ENCODE measurements around the gene ACTN3. TPM values are rescaled to one million over a fixed set of nuclear protein-coding genes. Genes with fewer than 3 reads are reported as not detected.
"Not testable (repeated sequence)": the region's sequence is repeated elsewhere in the genome, so short reads cannot be mapped to it uniquely, and the experiment has no call there.

The ACTN3 gene
- total RNA-seq, 2 experiments from 2014 or later = 0.27 TPM; not detected in 1

DNA sequence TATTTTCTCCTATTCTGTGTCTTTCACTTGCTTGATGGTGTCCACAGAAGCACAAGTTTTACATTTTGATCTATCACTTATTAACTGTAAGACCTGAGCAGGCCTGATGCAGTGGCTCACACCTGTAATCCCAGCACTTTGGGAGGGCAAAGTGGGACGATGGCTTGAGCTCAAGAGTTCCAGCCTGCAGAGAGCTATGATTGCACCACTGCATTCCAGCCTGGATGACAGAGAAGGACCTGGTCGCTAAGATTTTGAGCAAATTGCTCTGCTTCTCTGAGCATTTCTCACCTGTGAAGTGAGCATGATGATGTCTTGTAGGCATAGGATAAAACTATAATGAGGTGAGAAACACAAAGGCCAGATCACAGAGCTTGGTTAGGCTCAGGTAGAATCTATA is 39.4 kb downstream of the ACTN3 start:
- intact Hi-C loops (cut with micrococcal nuclease; ENCODE audit: unreplicated experiment) = no loop called here
- Histone ChIP-seq H3K36me3 (ENCODE audit: insufficient read depth, low read length) (no peaks in the 10 kb centered on the region), H3K4me3 (ENCODE audit: low read depth, low read length, poor library complexity, severe bottlenecking) (no peak overlapping the region), H3K27ac (ENCODE audit: low read depth, low read length, poor library complexity, severe bottlenecking) (no peak overlapping the region), H3K79me2 (ENCODE audit: insufficient read depth, low read depth, low read length) (no peaks in the 10 kb centered on the region), H3K4me1 (ENCODE audit: insufficient read depth, low read length, poor library complexity, severe bottlenecking) (no peaks in the 10 kb centered on the region), H4K20me1 (ENCODE audit: insufficient read depth, low read length) (no peaks in the 10 kb centered on the region), H3K9me2 (ENCODE audit: insufficient read depth, low read length) (no peaks in the 10 kb centered on the region), H3K4me2 (ENCODE audit: low read length) (no peak overlapping the region), H3K9me3 (ENCODE audit: low read length) (peaks cover 13% of the 10 kb centered on the region; the same call in 1 of the 2 replicates), H2AFZ (ENCODE audit: low read length) (no peak overlapping the region)
- BruUV-seq (replicated peaks) = no TSS peak
- POLR2A ChIA-PET = no interaction called here
- DNase-seq (ENCODE audit: low spot score) = no peak
- TF ChIP-seq EZH2phosphoT487 (IDR thresholded peaks at IDR 0.05; ENCODE audit: borderline replicate concordance, low read depth, low read length) = no peak
- TF ChIP-seq, protein P1, sequence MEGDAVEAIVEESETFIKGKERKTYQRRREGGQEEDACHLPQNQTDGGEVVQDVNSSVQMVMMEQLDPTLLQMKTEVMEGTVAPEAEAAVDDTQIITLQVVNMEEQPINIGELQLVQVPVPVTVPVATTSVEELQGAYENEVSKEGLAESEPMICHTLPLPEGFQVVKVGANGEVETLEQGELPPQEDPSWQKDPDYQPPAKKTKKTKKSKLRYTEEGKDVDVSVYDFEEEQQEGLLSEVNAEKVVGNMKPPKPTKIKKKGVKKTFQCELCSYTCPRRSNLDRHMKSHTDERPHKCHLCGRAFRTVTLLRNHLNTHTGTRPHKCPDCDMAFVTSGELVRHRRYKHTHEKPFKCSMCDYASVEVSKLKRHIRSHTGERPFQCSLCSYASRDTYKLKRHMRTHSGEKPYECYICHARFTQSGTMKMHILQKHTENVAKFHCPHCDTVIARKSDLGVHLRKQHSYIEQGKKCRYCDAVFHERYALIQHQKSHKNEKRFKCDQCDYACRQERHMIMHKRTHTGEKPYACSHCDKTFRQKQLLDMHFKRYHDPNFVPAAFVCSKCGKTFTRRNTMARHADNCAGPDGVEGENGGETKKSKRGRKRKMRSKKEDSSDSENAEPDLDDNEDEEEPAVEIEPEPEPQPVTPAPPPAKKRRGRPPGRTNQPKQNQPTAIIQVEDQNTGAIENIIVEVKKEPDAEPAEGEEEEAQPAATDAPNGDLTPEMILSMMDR (conservative IDR thresholded peaks at IDR 0.05; ENCODE audit: low read length) = no peak
- CTCF ChIA-PET (ENCODE audit: unreplicated experiment) = no interaction called here

DNA sequence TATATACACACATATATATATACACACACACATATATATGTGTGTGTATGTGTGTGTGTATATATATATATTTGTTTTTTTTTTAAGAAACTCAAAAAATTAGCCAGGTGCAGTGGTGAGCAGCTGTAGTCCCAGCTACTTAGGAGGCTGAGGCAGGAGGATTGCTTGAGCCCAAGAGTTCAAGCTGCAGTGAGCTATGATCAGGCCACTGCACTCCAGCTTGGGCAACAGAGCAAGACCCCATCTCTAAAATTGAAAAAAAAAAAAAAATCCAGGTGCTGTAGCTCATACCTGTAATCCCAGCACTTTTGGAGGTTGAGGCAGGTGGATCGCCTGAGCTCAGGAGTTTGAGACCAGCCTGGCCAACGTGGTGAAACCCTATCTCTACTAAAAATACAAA is 42.6 kb downstream of the ACTN3 start:
- H3K9me2 ChIP-seq (ENCODE audit: insufficient read depth, low read length); DNase-seq (ENCODE audit: low spot score); H3K4me3 ChIP-seq (ENCODE audit: low read depth, low read length, poor library complexity, severe bottlenecking); H3K9me3 ChIP-seq (ENCODE audit: low read length); H3K27ac ChIP-seq (ENCODE audit: low read depth, low read length, poor library complexity, severe bottlenecking); H4K20me1 ChIP-seq (ENCODE audit: insufficient read depth, low read length); H3K4me2 ChIP-seq (ENCODE audit: low read length); intact Hi-C loops (cut with micrococcal nuclease; ENCODE audit: unreplicated experiment); H2AFZ ChIP-seq (ENCODE audit: low read length); H3K36me3 ChIP-seq (ENCODE audit: insufficient read depth, low read length); H3K79me2 ChIP-seq (ENCODE audit: insufficient read depth, low read depth, low read length); BruUV-seq (replicated peaks): not testable (repeated sequence)
- H3K4me1 ChIP-seq (ENCODE audit: insufficient read depth, low read length, poor library complexity, severe bottlenecking) = peaks cover 13% of the 10 kb centered on the region
- ChIA-PET CTCF (ENCODE audit: unreplicated experiment) (interaction anchor here (0.7 kb wide), 1 partner anchor 12 kb away, joined by 3 read pairs; no protein-coding TSS in a partner anchor), POLR2A (interaction anchor here (0.6 kb wide), 1 partner anchor 1202 kb away, joined by 3 read pairs; no protein-coding TSS in a partner anchor)

DNA sequence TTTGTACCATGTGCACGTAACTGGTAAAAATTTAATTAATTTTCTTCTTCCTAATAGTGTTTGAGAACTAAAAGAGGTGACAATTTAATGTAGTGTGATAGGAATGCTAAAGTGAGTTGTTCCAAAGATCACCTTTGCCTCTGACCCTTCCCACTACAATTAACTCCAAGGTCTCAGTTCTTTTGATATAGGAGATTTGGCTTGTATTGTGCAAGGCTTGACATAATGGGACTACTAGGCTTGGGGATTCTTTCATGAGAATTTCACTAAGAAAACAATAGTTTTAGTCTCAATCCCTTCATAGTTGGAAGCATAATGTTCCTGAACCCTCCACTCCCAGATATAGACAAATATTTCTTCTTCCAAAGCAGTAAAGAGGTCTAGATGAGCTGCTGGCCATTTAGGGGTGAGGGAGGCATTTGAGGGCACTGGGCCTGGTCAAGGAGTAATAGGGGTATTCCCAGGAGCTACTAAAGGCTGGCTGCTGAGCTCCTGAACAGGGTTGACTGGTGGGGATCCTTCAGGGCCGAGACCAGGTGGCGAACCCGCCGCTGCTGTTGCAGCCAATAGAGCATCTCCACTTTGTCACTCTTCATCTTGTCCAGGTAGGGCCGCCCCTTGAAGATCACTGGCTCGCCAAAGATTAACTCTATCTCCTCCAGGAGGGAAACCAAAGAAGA is 43.4 kb downstream of the ACTN3 start:
- Histone ChIP-seq H3K9me2 (ENCODE audit: insufficient read depth, low read length) (no peaks in the 10 kb centered on the region), H3K9me3 (ENCODE audit: low read length) (no peaks in the 10 kb centered on the region), H3K4me3 (ENCODE audit: low read depth, low read length, poor library complexity, severe bottlenecking) (no peak overlapping the region), H3K79me2 (ENCODE audit: insufficient read depth, low read depth, low read length) (peaks cover 5% of the 10 kb centered on the region; the same call in 1 of the 2 replicates), H4K20me1 (ENCODE audit: insufficient read depth, low read length) (no peaks in the 10 kb centered on the region), H3K27ac (ENCODE audit: low read depth, low read length, poor library complexity, severe bottlenecking) (no peak overlapping the region), H3K4me2 (ENCODE audit: low read length) (no peak overlapping the region), H3K4me1 (ENCODE audit: insufficient read depth, low read length, poor library complexity, severe bottlenecking) (peaks cover 21% of the 10 kb centered on the region), H2AFZ (ENCODE audit: low read length) (no peak overlapping the region), H3K36me3 (ENCODE audit: insufficient read depth, low read length) (no peaks in the 10 kb centered on the region)
- ChIA-PET CTCF (ENCODE audit: unreplicated experiment) (no interaction called here), POLR2A (interaction anchor here (0.5 to 0.6 kb wide), 2 partner anchors 55 to 75 kb away, joined by 3 to 4 read pairs; no protein-coding TSS in a partner anchor)
- intact Hi-C loops (cut with micrococcal nuclease; ENCODE audit: unreplicated experiment) = loop anchor here (5.0 kb wide), 1 partner anchor 87 kb away; the partner anchor contains the start of gene RBM4B
- TF ChIP-seq, protein P1 (conservative IDR thresholded peaks at IDR 0.05; ENCODE audit: low read length) = no peak
- TF ChIP-seq EZH2phosphoT487 (IDR thresholded peaks at IDR 0.05; ENCODE audit: borderline replicate concordance, low read depth, low read length) = no peak
- BruUV-seq (replicated peaks) = no TSS peak
- DNase-seq (ENCODE audit: low spot score) = no peak
